Measurements from ENCODE around the gene GNG8. TPM values are rescaled to one million over a fixed set of nuclear protein-coding genes. Genes with fewer than 3 reads are reported as not detected.

GNG8 gene
- total and polyA plus RNA-seq, 10 of the 15 experiments (the other 5 are each of a cell fraction or from before 2014, with no cell fraction given): 1.2 to 6.6 (median 2.7) TPM; not detected in 6

GRCh38 chr19:46639358-46640182 lies 3.6 kb upstream of the GNG8 start (continued):
- peak; percentile 26; the same call in 1 of the 2 replicates for TF ChIP-seq MLLT1 (IDR thresholded peaks at IDR 0.05)
- 0 out of 2 replicates have a peak, but pooled peaks have one; percentile 38 for TF ChIP-seq GATAD2B (conservative IDR thresholded peaks at IDR 0.05; ENCODE audit: low read depth)
- TF ChIP-seq NKRF (conservative IDR thresholded peaks at IDR 0.05): 0 out of 2 replicates have a peak, but pooled peaks have one; percentile 28
- TF ChIP-seq CREM (IDR thresholded peaks at IDR 0.05; ENCODE audit: low read depth): peak; percentile 31; the same call in 1 of the 2 replicates
- TF ChIP-seq, protein P1, sequence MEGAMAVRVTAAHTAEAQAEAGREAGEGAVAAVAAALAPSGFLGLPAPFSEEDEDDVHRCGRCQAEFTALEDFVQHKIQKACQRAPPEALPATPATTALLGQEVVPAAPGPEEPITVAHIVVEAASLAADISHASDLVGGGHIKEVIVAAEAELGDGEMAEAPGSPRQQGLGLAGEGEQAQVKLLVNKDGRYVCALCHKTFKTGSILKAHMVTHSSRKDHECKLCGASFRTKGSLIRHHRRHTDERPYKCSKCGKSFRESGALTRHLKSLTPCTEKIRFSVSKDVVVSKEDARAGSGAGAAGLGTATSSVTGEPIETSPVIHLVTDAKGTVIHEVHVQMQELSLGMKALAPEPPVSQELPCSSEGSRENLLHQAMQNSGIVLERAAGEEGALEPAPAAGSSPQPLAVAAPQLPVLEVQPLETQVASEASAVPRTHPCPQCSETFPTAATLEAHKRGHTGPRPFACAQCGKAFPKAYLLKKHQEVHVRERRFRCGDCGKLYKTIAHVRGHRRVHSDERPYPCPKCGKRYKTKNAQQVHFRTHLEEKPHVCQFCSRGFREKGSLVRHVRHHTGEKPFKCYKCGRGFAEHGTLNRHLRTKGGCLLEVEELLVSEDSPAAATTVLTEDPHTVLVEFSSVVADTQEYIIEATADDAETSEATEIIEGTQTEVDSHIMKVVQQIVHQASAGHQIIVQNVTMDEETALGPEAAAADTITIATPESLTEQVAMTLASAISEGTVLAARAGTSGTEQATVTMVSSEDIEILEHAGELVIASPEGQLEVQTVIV (IDR thresholded peaks at IDR 0.05; ENCODE audit: borderline replicate concordance, partially characterized antibody): no peak
- TF ChIP-seq, protein P2, sequence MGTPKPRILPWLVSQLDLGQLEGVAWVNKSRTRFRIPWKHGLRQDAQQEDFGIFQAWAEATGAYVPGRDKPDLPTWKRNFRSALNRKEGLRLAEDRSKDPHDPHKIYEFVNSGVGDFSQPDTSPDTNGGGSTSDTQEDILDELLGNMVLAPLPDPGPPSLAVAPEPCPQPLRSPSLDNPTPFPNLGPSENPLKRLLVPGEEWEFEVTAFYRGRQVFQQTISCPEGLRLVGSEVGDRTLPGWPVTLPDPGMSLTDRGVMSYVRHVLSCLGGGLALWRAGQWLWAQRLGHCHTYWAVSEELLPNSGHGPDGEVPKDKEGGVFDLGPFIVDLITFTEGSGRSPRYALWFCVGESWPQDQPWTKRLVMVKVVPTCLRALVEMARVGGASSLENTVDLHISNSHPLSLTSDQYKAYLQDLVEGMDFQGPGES (IDR thresholded peaks at IDR 0.05): no peak
- no peak for TF ChIP-seq MTA3 (IDR thresholded peaks at IDR 0.05; ENCODE audit: borderline replicate concordance, low read length)
- no peak for TF ChIP-seq SIX5 (IDR thresholded peaks at IDR 0.05; ENCODE audit: low read depth, low read length, severe bottlenecking)
- no peak for TF ChIP-seq MEF2A (IDR thresholded peaks at IDR 0.05; ENCODE audit: insufficient read depth, low read depth, low read length)
- TF ChIP-seq NR2C1 (IDR thresholded peaks at IDR 0.05): no peak
- no peak for TF ChIP-seq E2F8 (IDR thresholded peaks at IDR 0.05; ENCODE audit: low read depth, partially characterized antibody)
- no peak for TF ChIP-seq JUND (IDR thresholded peaks at IDR 0.05; ENCODE audit: low read depth, low read length)
- TF ChIP-seq NRF1 (conservative IDR thresholded peaks at IDR 0.05; ENCODE audit: low read depth, low read length): no peak
- no peak; the same call in 1 of the 2 replicates for TF ChIP-seq NBN (IDR thresholded peaks at IDR 0.05)
- TF ChIP-seq, protein P3, sequence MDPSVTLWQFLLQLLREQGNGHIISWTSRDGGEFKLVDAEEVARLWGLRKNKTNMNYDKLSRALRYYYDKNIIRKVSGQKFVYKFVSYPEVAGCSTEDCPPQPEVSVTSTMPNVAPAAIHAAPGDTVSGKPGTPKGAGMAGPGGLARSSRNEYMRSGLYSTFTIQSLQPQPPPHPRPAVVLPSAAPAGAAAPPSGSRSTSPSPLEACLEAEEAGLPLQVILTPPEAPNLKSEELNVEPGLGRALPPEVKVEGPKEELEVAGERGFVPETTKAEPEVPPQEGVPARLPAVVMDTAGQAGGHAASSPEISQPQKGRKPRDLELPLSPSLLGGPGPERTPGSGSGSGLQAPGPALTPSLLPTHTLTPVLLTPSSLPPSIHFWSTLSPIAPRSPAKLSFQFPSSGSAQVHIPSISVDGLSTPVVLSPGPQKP (IDR thresholded peaks at IDR 0.05; ENCODE audit: low read depth, low read length): no peak
- no peak for TF ChIP-seq BMI1 (IDR thresholded peaks at IDR 0.05; ENCODE audit: borderline replicate concordance)
